Naive thymus-derived CD4-positive, alpha-beta T cell (primary cell): ENCODE data around the gene AP4B1. TPM values are rescaled to one million over a fixed set of nuclear protein-coding genes. Genes with fewer than 3 reads are reported as not detected.

Source experiments
- ATAC-seq: fragments of 150-1000 bp; cut with Tn5 transposase; 2 replicates; pipeline ENCODE4 v1.10.0; 2021; ENCODE audit warnings: mild to moderate bottlenecking, moderate library complexity
- CTCF ChIA-PET: fragments of 350-600 bp; sonication (Branson Sonifier 250); formaldehyde crosslinking; loops from one replicate; lab custom pipeline; 2021; ENCODE audit warnings: antibody characterized with exemption; lab: Charles Lee
- POLR2A ChIA-PET: fragments of 350-600 bp; sonication (Branson Sonifier 250); formaldehyde crosslinking; loops from one replicate; lab custom pipeline; 2021; ENCODE audit warnings: antibody characterized with exemption, inconsistent platforms; lab: Charles Lee
- DNase-seq, 9 donors: peaks; one replicate each; pipeline versions ENCODE4 v3.0.0 to v3.0.0-alpha.2; 2020 to 2022; ENCODE audit warnings: mixed read lengths in 1 of 9
- H3K27ac ChIP-seq: one replicate; pipeline ENCODE4 v1.7.0; 2013; ENCODE audit warnings: mild to moderate bottlenecking, low read depth, low read length, moderate library complexity
- H3K27me3 ChIP-seq, 2 donors: one replicate each; pipeline ENCODE4 v1.7.0; 2013; ENCODE audit warnings: low read length in 2 of 2, mild to moderate bottlenecking in 2 of 2, moderate library complexity in 2 of 2; ENCODE audit not compliant: control insufficient read depth in 2 of 2, insufficient read depth in 2 of 2
- H3K36me3 ChIP-seq, 3 experiments: 1 replicate in 2 of 3; 2 replicates in 1 of 3; pipeline ENCODE4 v1.7.0; 2013; ENCODE audit warnings: low read length in 3 of 3, mild to moderate bottlenecking in 3 of 3, moderate library complexity in 1 of 3; ENCODE audit not compliant: insufficient read depth in 3 of 3, control insufficient read depth in 2 of 3
- H3K4me1 ChIP-seq, 2 donors: one replicate each; pipeline ENCODE4 v1.7.0; 2013; ENCODE audit warnings: low read length in 2 of 2, mild to moderate bottlenecking in 2 of 2, moderate library complexity in 1 of 2; ENCODE audit not compliant: control insufficient read depth in 2 of 2, insufficient read depth in 2 of 2
- H3K4me3 ChIP-seq: 2 replicates; pipeline ENCODE4 v1.7.0; 2013; ENCODE audit warnings: mild to moderate bottlenecking, low read length
- H3K9me3 ChIP-seq, 3 experiments: 1 replicate in 2 of 3; 2 replicates in 1 of 3; pipeline ENCODE4 v1.7.0; 2013; ENCODE audit warnings: low read length in 3 of 3; ENCODE audit not compliant: control insufficient read depth in 2 of 3
- H3K27ac Mint-ChIP-seq, 9 donors: one replicate each; pipeline ENCODE4 v1.8.0; 2020 to 2022; ENCODE audit warnings: mixed read lengths in 9 of 9, mild to moderate bottlenecking in 8 of 9, moderate library complexity in 5 of 9, inconsistent platforms in 2 of 9
- H3K27me3 Mint-ChIP-seq, 5 donors: one replicate each; pipeline ENCODE4 v1.8.0; 2021 to 2022; ENCODE audit warnings: mixed read lengths in 5 of 5, mild to moderate bottlenecking in 1 of 5
- H3K36me3 Mint-ChIP-seq, 5 donors: one replicate each; pipeline ENCODE4 v1.8.0; 2020 to 2022; ENCODE audit warnings: mixed read lengths in 5 of 5, mild to moderate bottlenecking in 3 of 5, inconsistent platforms in 1 of 5
- H3K4me1 Mint-ChIP-seq, 7 donors: one replicate each; pipeline ENCODE4 v1.8.0; 2020 to 2022; ENCODE audit warnings: mixed read lengths in 7 of 7, mild to moderate bottlenecking in 3 of 7, inconsistent platforms in 1 of 7
- H3K4me3 Mint-ChIP-seq, 10 donors: one replicate each; pipeline ENCODE4 v1.8.0; 2020 to 2022; ENCODE audit warnings: mild to moderate bottlenecking in 10 of 10, mixed read lengths in 10 of 10, moderate library complexity in 6 of 10, inconsistent platforms in 2 of 10
- H3K9me3 Mint-ChIP-seq, 11 donors: one replicate each; pipeline ENCODE4 v1.8.0; 2020 to 2022; ENCODE audit warnings: mixed read lengths in 11 of 11, mild to moderate bottlenecking in 4 of 11, inconsistent platforms in 1 of 11, moderate library complexity in 1 of 11
- intact Hi-C, 2 donors: fragments of 100-400 bp; cut with micrococcal nuclease; formaldehyde crosslinking; loops; one replicate each; pipeline ENCODE4 v1.15.1; 2023
- polyA plus RNA-seq, 2 donors: library from polyadenylated mRNA; unstranded; fragments of 300-500 nt; fragmentation: Illumina TruSeq; gene quantifications; one replicate each; pipeline ENCODE4 v1.2.3, GENCODE V29; 2021
- total RNA-seq, 6 experiments: library from RNA in 5 of 6; stranded (reverse) in 5 of 6; gene quantifications; 1 replicate in 5 of 6; 2 replicates in 1 of 6; pipeline ENCODE4 v1.2.3 and lab custom pipeline; 2021 to 2026

Gene AP4B1
- total and polyA plus RNA-seq, 7 experiments from 2014 or later, result 13.7 to 75.4 (median 51.4) TPM

DNA sequence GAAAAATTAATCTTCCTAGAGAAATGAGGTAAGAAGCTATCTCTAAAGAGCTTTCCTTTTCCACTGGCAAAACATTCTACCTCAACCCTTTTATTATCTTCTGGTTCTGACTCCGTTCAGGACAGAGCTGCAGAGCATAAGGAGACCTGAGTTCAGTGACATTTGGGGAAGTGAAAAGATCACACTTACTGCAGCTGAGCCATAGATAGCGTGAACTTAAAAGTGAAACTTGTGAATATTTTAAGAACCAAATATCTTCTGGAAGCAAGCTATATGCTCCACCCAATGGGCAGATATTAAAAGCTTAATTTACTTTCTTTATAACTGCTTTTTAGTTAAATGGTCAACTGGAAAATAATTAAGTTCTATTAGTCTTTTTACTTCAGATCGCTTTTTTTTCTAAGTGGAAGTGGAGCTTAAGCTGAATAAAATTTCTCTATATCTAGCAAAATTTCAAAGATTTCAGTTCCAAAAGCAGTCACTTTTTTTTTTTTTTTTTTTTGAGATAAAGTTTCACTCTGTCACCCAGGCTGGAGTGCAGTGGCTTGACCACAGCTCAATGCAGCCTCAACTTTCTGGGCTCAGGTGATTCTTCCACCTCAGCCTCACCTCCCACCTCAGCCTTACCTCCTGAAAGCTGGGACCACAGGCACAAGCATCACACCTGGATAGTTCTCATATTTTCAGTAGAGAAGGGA, 45.0 kb downstream of the AP4B1 start:
- Mint-ChIP-seq H3K27me3 (no peaks in the 10 kb centered on the region), H3K9me3 (no peaks in the 10 kb centered on the region), H3K27ac (peak overlapping the region in 8 of 9 donors; percentile 10 to 73 (median 46)), H3K4me1 (peaks cover 21 to 47% (median 33%) of the 10 kb centered on the region in 7 donors), H3K36me3 (peaks cover 12 to 54% (median 42%) of the 10 kb centered on the region in 5 donors), H3K4me3 (peak overlapping the region in 8 of 10 donors; percentile 2 to 70 (median 34))
- ChIA-PET POLR2A (interaction anchor here (0.7 to 1.3 kb wide), 2 partner anchors 34 to 45 kb away, joined by 3 to 6 read pairs; partner anchors contain the start of gene AP4B1), CTCF (interaction anchor here (1.0 to 1.1 kb wide), 2 partner anchors 10 to 11 kb away, joined by 3 to 5 read pairs; no protein-coding TSS in a partner anchor)
- ATAC-seq, result peak; percentile 78
- DNase-seq, result no peak
- no peaks in the 10 kb centered on the region for H3K9me3 ChIP-seq
- intact Hi-C loops, result no loop called here
- no peaks in the 10 kb centered on the region for H3K27me3 ChIP-seq
- H3K27ac ChIP-seq, result no peak overlapping the region
- H3K4me3 ChIP-seq, result no peak overlapping the region
- peaks cover 0 to 25% of the 10 kb centered on the region in 2 donors for H3K4me1 ChIP-seq
- peaks cover 0 to 42% (median 5%) of the 10 kb centered on the region in 3 experiments for H3K36me3 ChIP-seq

DNA sequence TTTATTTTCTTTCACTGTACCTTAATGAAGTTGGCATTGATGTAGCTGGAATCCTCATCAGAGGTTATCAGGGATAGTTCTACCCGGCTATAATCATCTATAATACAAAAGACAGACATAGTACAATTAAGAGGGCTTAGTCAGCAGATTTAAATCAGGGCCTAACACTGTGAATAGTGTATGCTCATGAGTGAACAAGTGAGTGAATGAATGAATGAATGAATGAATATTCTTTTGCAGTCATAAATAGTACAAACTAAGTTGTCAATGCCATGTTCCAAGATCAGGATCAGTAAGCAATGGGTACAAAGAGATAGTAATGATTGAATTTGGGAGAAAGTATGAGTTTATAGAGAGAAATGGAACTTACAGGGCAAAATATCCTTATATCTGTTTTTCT, 45.6 kb downstream of the AP4B1 start:
- no peaks in the 10 kb centered on the region for H3K9me3 ChIP-seq
- H3K27ac Mint-ChIP-seq, result peak overlapping the region in 8 of 9 donors; percentile 10 to 87 (median 38)
- no peaks in the 10 kb centered on the region for H3K27me3 ChIP-seq
- H3K36me3 Mint-ChIP-seq, result peaks cover 14 to 61% (median 48%) of the 10 kb centered on the region in 5 donors
- ChIA-PET POLR2A (interaction anchor here (1.3 kb wide), 1 partner anchor 46 kb away, joined by 3 read pairs; the partner anchor contains the start of gene AP4B1), CTCF (interaction anchor here (1.1 kb wide), 1 partner anchor 9 kb away, joined by 5 read pairs; no protein-coding TSS in a partner anchor)
- H3K9me3 Mint-ChIP-seq, result no peaks in the 10 kb centered on the region
- H3K4me1 Mint-ChIP-seq, result peaks cover 20 to 47% (median 34%) of the 10 kb centered on the region in 7 donors
- ATAC-seq (no peak), DNase-seq (no peak)
- intact Hi-C loops, result no loop called here
- H3K36me3 ChIP-seq, result peaks cover 0 to 47% (median 5%) of the 10 kb centered on the region in 3 experiments
- peaks cover 0 to 25% of the 10 kb centered on the region in 2 donors for H3K4me1 ChIP-seq
- no peak overlapping the region for H3K27ac ChIP-seq
- peak overlapping the region in 1 of 10 donors; percentile 14 for H3K4me3 Mint-ChIP-seq
- H3K27me3 Mint-ChIP-seq, result no peaks in the 10 kb centered on the region
- no peak overlapping the region for H3K4me3 ChIP-seq

DNA sequence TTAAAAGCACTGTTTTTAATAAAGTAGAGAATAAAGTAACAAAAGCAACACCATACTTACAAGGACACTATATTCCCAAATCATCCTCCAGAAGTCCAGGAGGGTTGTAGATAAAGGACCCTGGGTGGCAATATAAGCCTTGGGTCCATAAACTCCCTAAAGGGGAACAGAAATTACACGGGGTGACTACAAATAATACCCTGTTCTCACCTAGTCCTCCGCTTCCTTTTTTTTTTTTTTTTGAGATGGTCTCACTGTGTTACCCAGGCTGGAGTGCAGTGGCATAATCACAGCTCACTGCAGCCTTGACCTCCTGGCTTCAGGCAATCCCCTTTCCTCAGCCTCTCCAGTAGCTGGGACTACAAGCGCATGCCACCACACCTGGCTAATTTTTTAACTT, 46.2 kb downstream of the AP4B1 start:
- Mint-ChIP-seq H3K27me3 (no peaks in the 10 kb centered on the region), H3K27ac (no peak overlapping the region), H3K4me3 (no peak overlapping the region), H3K4me1 (peaks cover 20 to 43% (median 34%) of the 10 kb centered on the region in 7 donors), H3K36me3 (peaks cover 14 to 59% (median 45%) of the 10 kb centered on the region in 5 donors), H3K9me3 (no peaks in the 10 kb centered on the region)
- Histone ChIP-seq H3K9me3 (no peaks in the 10 kb centered on the region), H3K4me3 (no peak overlapping the region), H3K4me1 (peaks cover 0 to 25% of the 10 kb centered on the region in 2 donors), H3K27ac (no peak overlapping the region), H3K27me3 (no peaks in the 10 kb centered on the region), H3K36me3 (peaks cover 0 to 45% (median 5%) of the 10 kb centered on the region in 3 experiments)
- ATAC-seq (peak; percentile 29), DNase-seq (no peak)
- ChIA-PET CTCF (no interaction called here), POLR2A (interaction anchor here (1.3 to 2.1 kb wide), 2 partner anchors 11 to 46 kb away, joined by 3 to 7 read pairs; partner anchors contain the start of gene AP4B1)
- intact Hi-C loops, result no loop called here

DNA sequence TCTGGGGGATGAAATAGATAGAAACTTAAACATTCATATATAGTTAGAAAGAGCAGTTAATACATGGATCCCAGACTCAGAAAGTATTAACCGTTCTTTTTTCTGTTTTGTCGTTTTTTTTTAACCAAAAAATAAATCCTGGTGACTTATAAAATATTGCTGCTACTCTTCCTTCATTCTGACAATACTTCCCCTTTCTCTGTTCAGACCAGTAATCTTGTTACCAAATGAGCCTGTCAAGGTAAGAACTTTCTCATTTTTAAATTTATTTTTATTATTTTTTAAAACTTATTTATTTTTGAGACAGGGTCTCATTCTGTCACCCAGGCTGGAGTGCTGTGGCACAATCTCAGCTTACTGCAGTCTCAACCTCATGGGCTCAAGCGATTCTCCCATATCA, 46.8 kb downstream of the AP4B1 start:
- no peaks in the 10 kb centered on the region for H3K27me3 Mint-ChIP-seq
- H3K4me3 Mint-ChIP-seq, result no peak overlapping the region
- H3K9me3 Mint-ChIP-seq, result no peaks in the 10 kb centered on the region
- Histone ChIP-seq H3K9me3 (no peaks in the 10 kb centered on the region), H3K4me3 (no peak overlapping the region), H3K4me1 (peaks cover 0 to 25% of the 10 kb centered on the region in 2 donors), H3K36me3 (peaks cover 0 to 43% (median 5%) of the 10 kb centered on the region in 3 experiments), H3K27me3 (no peaks in the 10 kb centered on the region), H3K27ac (no peak overlapping the region)
- no peak for DNase-seq
- POLR2A ChIA-PET, result interaction anchor here (1.0 to 2.1 kb wide), 3 partner anchors 12 to 73 kb away, joined by 3 to 7 read pairs (median 4); partner anchors contain the start of gene AP4B1
- H3K4me1 Mint-ChIP-seq, result peaks cover 19 to 39% (median 31%) of the 10 kb centered on the region in 7 donors
- H3K36me3 Mint-ChIP-seq, result peaks cover 14 to 52% (median 42%) of the 10 kb centered on the region in 5 donors
- intact Hi-C loops, result no loop called here
- no peak for ATAC-seq
- H3K27ac Mint-ChIP-seq, result no peak overlapping the region
- CTCF ChIA-PET, result no interaction called here

DNA sequence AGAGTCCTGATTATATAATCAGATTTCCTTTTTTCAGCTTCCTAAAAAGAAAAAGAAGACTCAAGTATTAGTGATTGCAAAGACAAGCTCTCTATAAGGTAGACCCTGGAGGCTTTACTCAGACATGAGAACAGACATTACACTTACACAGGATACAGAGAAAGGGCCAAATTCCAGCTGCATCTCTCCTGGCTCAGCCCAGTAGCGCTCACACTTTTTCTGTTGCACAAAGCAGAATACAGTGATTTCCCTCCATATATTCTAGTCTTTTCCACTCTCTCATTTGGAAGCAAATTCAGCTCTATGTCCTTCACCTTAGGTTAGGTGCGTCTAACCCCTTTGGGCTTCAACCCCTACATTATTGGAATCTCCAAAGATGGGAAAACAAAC, 48.2 kb downstream of the AP4B1 start:
- Mint-ChIP-seq H3K36me3 (peaks cover 14 to 48% (median 38%) of the 10 kb centered on the region in 5 donors), H3K27ac (peak overlapping the region in 4 of 9 donors; percentile 9 to 68 (median 56)), H3K9me3 (no peaks in the 10 kb centered on the region), H3K27me3 (no peaks in the 10 kb centered on the region), H3K4me1 (peaks cover 14 to 29% (median 21%) of the 10 kb centered on the region in 7 donors), H3K4me3 (no peak overlapping the region)
- Histone ChIP-seq H3K27ac (no peak overlapping the region), H3K9me3 (no peaks in the 10 kb centered on the region), H3K36me3 (peaks cover 0 to 43% (median 5%) of the 10 kb centered on the region in 3 experiments), H3K4me1 (peaks cover 0 to 25% of the 10 kb centered on the region in 2 donors), H3K4me3 (no peak overlapping the region), H3K27me3 (no peaks in the 10 kb centered on the region)
- DNase-seq (no peak), ATAC-seq (no peak)
- POLR2A ChIA-PET, result interaction anchor here (0.7 to 2.1 kb wide), 3 partner anchors 13 to 90 kb away, joined by 3 to 7 read pairs (median 4); no protein-coding TSS in a partner anchor
- CTCF ChIA-PET, result interaction anchor here (0.9 to 1.0 kb wide), 2 partner anchors 18 to 426 kb away, joined by 3 read pairs; no protein-coding TSS in a partner anchor
- intact Hi-C loops, result no loop called here

DNA sequence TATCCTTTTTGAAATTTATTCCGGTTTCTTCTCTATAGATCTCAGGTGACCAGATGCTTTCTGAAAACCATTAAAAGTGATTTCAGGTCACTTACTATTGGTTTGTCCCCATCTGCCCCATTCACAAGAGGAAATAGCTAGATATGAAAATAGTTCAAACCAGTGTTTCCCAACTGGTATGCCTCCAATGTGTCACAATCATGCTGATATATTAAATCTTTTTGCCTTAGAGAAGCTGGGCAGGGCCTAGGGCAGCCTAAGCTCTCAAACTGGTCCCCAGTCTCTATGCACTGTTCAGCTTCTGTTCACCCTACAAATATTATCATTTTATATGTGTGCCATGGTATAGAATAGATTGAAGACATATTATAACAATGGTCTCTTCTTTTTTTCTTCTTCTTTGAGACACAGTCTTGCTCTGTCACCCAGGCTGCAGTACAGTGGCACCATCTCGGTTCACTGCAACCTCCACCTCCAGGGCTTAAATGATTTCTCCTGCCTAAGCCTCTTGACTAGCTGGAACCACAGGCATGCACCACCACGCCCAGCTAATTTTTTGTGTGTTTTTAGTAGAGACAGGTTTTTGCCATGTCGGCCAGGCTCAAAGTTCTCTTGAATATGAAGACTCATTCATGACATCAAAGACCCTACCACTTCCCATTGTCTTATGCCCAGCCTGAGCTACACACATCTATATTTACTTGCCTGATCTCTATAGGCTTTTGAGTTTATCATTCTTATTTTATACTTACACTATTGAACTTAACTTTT, 48.8 kb downstream of the AP4B1 start:
- no peak for ATAC-seq
- H3K27ac ChIP-seq, result no peak overlapping the region
- Mint-ChIP-seq H3K27ac (peak overlapping the region in 5 of 9 donors; percentile 6 to 68 (median 54)), H3K4me1 (peaks cover 17 to 27% (median 21%) of the 10 kb centered on the region in 7 donors), H3K27me3 (no peaks in the 10 kb centered on the region), H3K9me3 (peaks cover 0 to 1% (median 0%) of the 10 kb centered on the region in 11 donors), H3K4me3 (no peak overlapping the region), H3K36me3 (peaks cover 14 to 47% (median 40%) of the 10 kb centered on the region in 5 donors)
- H3K36me3 ChIP-seq, result peaks cover 0 to 43% (median 5%) of the 10 kb centered on the region in 3 experiments
- H3K4me1 ChIP-seq, result peaks cover 1 to 22% of the 10 kb centered on the region in 2 donors
- intact Hi-C loops, result no loop called here
- H3K9me3 ChIP-seq, result no peaks in the 10 kb centered on the region
- ChIA-PET POLR2A (interaction anchor here (0.7 kb wide), 1 partner anchor 91 kb away, joined by 3 read pairs; no protein-coding TSS in a partner anchor), CTCF (interaction anchor here (0.9 kb wide), 1 partner anchor 17 kb away, joined by 3 read pairs; no protein-coding TSS in a partner anchor)
- H3K27me3 ChIP-seq, result no peaks in the 10 kb centered on the region
- DNase-seq, result no peak
- H3K4me3 ChIP-seq, result no peak overlapping the region
